K562 (cell line): Measurements from ENCODE around the gene KSR2. TPM values are rescaled to one million over a fixed set of nuclear protein-coding genes. Genes with fewer than 3 reads are reported as not detected.

ENCODE experiments used
- ATAC-seq: fragments of 200-7000 bp; cut with Tn5 transposase; 3 replicates; pipeline ENCODE4 v1.9.1; 2020; ENCODE audit warnings: moderate library complexity
- BruUV-seq: library from RNA; stranded (reverse); fragments of 400-500 nt; replicated peaks from 2 replicates; lab custom pipeline; 2021; lab: Mats Ljungman, UMichigan
- CTCF ChIA-PET: fragments of 300-600 bp; formaldehyde crosslinking; extraction: SDS; loops from one replicate; lab custom pipeline; 2021; ENCODE audit warnings: low intra/inter-chr PET ratio; lab: Yijun Ruan, JAX
- POLR2A ChIA-PET: fragments of 300-600, 350-650 bp; sonication (Branson Sonifier 250); formaldehyde crosslinking; extraction: SDS; loops from one replicate; lab custom pipeline; 2021; ENCODE audit warnings: antibody characterized with exemption, inconsistent platforms; lab: Yijun Ruan, JAX
- DNase-seq, 4 experiments: peaks; one replicate each; pipeline versions ENCODE4 v3.0.0 to v3.0.0-alpha.2; 2011 to 2018; ENCODE audit warnings: low spot score in 3 of 4, mixed read lengths in 3 of 4; ENCODE audit errors: extremely low read depth in 1 of 4
- FAIRE-seq: peaks from 2 replicates; lab custom pipeline; 2011; peaks lifted over from hg19 to GRCh38; lab: Jason Lieb, UNC
- H2AFZ ChIP-seq: 2 replicates; pipeline ENCODE4 v1.6.0; 2011; ENCODE audit warnings: low read depth, low read length, control low read depth, inconsistent platforms
- H3K27ac ChIP-seq: fragments of 200-600 bp; 3 replicates; pipeline ENCODE4 v1.8.0; 2011; ENCODE audit warnings: low read depth, mild to moderate bottlenecking, control low read depth, inconsistent platforms, low read length, moderate library complexity, mixed read lengths; ENCODE audit errors: extremely low read depth
- H3K27me3 ChIP-seq, 2 experiments: fragments of 300-600 bp in 1 of 2; 2 replicates in 1 of 2; 3 replicates in 1 of 2; pipeline versions ENCODE4 v1.6.0 to v1.8.0; 2011; ENCODE audit warnings: inconsistent platforms in 2 of 2, low read length in 2 of 2, mild to moderate bottlenecking in 1 of 2, mixed read lengths in 1 of 2, moderate library complexity in 1 of 2; ENCODE audit not compliant: control insufficient read depth in 2 of 2, insufficient read depth in 2 of 2
- H3K36me3 ChIP-seq: fragments of 300-600 bp; 3 replicates; pipeline ENCODE4 v1.8.0; 2011; ENCODE audit warnings: mild to moderate bottlenecking, low read length, inconsistent platforms; ENCODE audit not compliant: control insufficient read depth, insufficient read depth
- H3K4me1 ChIP-seq, 2 experiments: fragments of 200-600 bp in 1 of 2; replicated peaks in 1 of 2; 2 replicates in 1 of 2; 3 replicates in 1 of 2; pipeline versions ENCODE4 v1.5.1 to v1.8.0; 2011; ENCODE audit warnings: inconsistent platforms in 2 of 2, low read length in 2 of 2, mild to moderate bottlenecking in 1 of 2, mixed read lengths in 1 of 2, moderate library complexity in 1 of 2; ENCODE audit not compliant: control insufficient read depth in 2 of 2, insufficient read depth in 2 of 2
- H3K4me2 ChIP-seq: 2 replicates; pipeline ENCODE4 v1.6.1; 2011; ENCODE audit warnings: low read length, control low read depth, inconsistent platforms, mixed read lengths; ENCODE audit not compliant: insufficient read depth
- H3K4me3 ChIP-seq: fragments of 200-600 bp; sonication (generic), shearing (Covaris generic); 2 replicates; pipeline ENCODE4 v1.5.1; 2016; ENCODE audit warnings: control low read depth, inconsistent platforms
- H3K79me2 ChIP-seq: fragments of 200-600 bp; 3 replicates; pipeline ENCODE4 v1.8.0; 2011; ENCODE audit warnings: low read length, inconsistent platforms; ENCODE audit not compliant: control insufficient read depth, insufficient read depth
- H3K9ac ChIP-seq, 2 experiments: 2 replicates each; pipeline versions ENCODE4 v1.6.0 to v1.6.1; 2011; ENCODE audit warnings: low read depth in 2 of 2, low read length in 2 of 2, control low read depth in 1 of 2, inconsistent platforms in 1 of 2, mild to moderate bottlenecking in 1 of 2, mixed read lengths in 1 of 2; ENCODE audit not compliant: insufficient read depth in 1 of 2
- H3K9me1 ChIP-seq: one replicate; pipeline ENCODE4 v1.6.0; 2011; ENCODE audit warnings: inconsistent platforms, mild to moderate bottlenecking, low read length, moderate library complexity; ENCODE audit not compliant: control insufficient read depth, insufficient read depth
- H3K9me3 ChIP-seq: replicated peaks from 2 replicates; pipeline ENCODE4 v1.5.1; 2011; ENCODE audit warnings: low read depth, low read length, inconsistent platforms; ENCODE audit not compliant: control insufficient read depth, insufficient read depth
- H4K20me1 ChIP-seq: replicated peaks from 2 replicates; pipeline ENCODE4 v1.6.1; 2011; ENCODE audit warnings: low read length, inconsistent platforms, mixed read lengths; ENCODE audit not compliant: control insufficient read depth, insufficient read depth
- BCLAF1 ChIP-seq, 2 experiments: fragments of 450-650 bp in 1 of 2; IDR thresholded peaks; 2 replicates each; pipeline ENCODE4 v1.6.1; 2011 to 2017; ENCODE audit warnings: low read depth in 2 of 2, antibody characterized with exemption in 1 of 2, borderline replicate concordance in 1 of 2, low read length in 1 of 2, mild to moderate bottlenecking in 1 of 2, mixed read lengths in 1 of 2; ENCODE audit not compliant: control insufficient read depth in 1 of 2
- CAMTA2 ChIP-seq: fragments of 250-450 bp; sonication (Bioruptor Pico); conservative IDR thresholded peaks from 2 replicates; pipeline ENCODE4 v1.5.1; 2022
- CBX1 ChIP-seq: sonication (generic); IDR thresholded peaks from 2 replicates; pipeline ENCODE4 v1.6.1; 2016; ENCODE audit warnings: antibody characterized with exemption, low read depth, mild to moderate bottlenecking
- EHMT2 ChIP-seq: fragments of 450-650 bp; IDR thresholded peaks from 2 replicates; pipeline ENCODE4 v1.6.1; 2018; ENCODE audit warnings: antibody characterized with exemption
- EP400 ChIP-seq: fragments of 450-650 bp; IDR thresholded peaks from 2 replicates; pipeline ENCODE4 v1.6.1; 2017; ENCODE audit warnings: antibody characterized with exemption, mild to moderate bottlenecking, moderate library complexity
- EZH2 ChIP-seq: IDR thresholded peaks from 2 replicates; pipeline ENCODE4 v1.6.1; 2012; ENCODE audit warnings: low read depth, mild to moderate bottlenecking, inconsistent platforms, low read length, borderline replicate concordance
- HNRNPH1 ChIP-seq: fragments of 200-400 bp; formaldehyde crosslinking; optimal IDR thresholded peaks from 2 replicates; pipeline ENCODE3; 2017; ENCODE audit warnings: low read depth, mild to moderate bottlenecking, low read length, moderate library complexity
- NCOA4 ChIP-seq: fragments of 450-650 bp; IDR thresholded peaks from 2 replicates; pipeline ENCODE4 v1.6.1; 2018; ENCODE audit warnings: mild to moderate bottlenecking; ENCODE audit not compliant: partially characterized antibody
- NONO ChIP-seq, 2 experiments: fragments of 200-400 bp in 1 of 2; fragments of 450-650 bp in 1 of 2; formaldehyde crosslinking in 1 of 2; IDR thresholded peaks; 2 replicates each; pipeline ENCODE4 v1.6.1; 2017; ENCODE audit warnings: low read depth in 2 of 2, mild to moderate bottlenecking in 2 of 2, moderate library complexity in 2 of 2, low read length in 1 of 2
- RBFOX2 ChIP-seq: fragments of 200-400 bp; formaldehyde crosslinking; IDR thresholded peaks from 2 replicates; pipeline ENCODE4 v1.6.1; 2017; ENCODE audit warnings: low read depth, mild to moderate bottlenecking, low read length, moderate library complexity
- SMAD4 ChIP-seq: fragments of 250-450 bp; sonication (Bioruptor Pico); conservative IDR thresholded peaks from 2 replicates; pipeline ENCODE4 v1.8.0; 2021; ENCODE audit warnings: inconsistent platforms, mild to moderate bottlenecking, moderate library complexity
- ZNF224 ChIP-seq: sonication (generic); formaldehyde crosslinking; IDR thresholded peaks from 2 replicates; pipeline ENCODE4 v1.8.0; 2022; ENCODE audit warnings: mild to moderate bottlenecking, missing genetic modification reagents
- WGBS: fragments of 100-300 bp; shearing (Covaris generic); methylation state at CpG from one replicate; pipeline ENCODE4 v1.1.6; 2016; ENCODE audit warnings: low coverage, mixed read lengths; ENCODE audit not compliant: insufficient coverage; ENCODE audit errors: missing lambda C conversion rate; 5-methylcytosine and 5-hydroxymethylcytosine counted together
- in situ Hi-C: fragments of 300-500 bp; cut with MboI; formaldehyde crosslinking; loops from 4 replicates; pipeline ENCODE4 v1.15.0; 2018; ENCODE audit warnings: inconsistent platforms, mixed read lengths
- intact Hi-C: fragments of 100-400 bp; cut with micrococcal nuclease; formaldehyde crosslinking; loops from 2 replicates; pipeline ENCODE4 v1.14.2; 2022
- polyA plus RNA-seq, 8 experiments: library from polyadenylated mRNA; depleted of rRNA in 4 of 8; stranded (reverse) in 5 of 8; unstranded in 3 of 8; fragments of >200 nt; fragmentation: Nextera tagmentation in 2 of 8; fragmentation: Illumina TruSeq in 1 of 8; extraction: Ambion mirVana in 2 of 8; extraction: Trizol in 1 of 8; gene quantifications; 2 replicates each; pipeline versions ENCODE4 v1.2.1 to v1.2.3, GENCODE V29; 2011 to 2014; ENCODE audit warnings: inconsistent platforms in 1 of 8, missing spikeins in 1 of 8
- total RNA-seq, 7 experiments: library from RNA; depleted of rRNA in 6 of 7; stranded (reverse); fragments of >200 nt in 6 of 7; fragmentation: Illumina TruSeq in 2 of 7; extraction: Trizol in 2 of 7; gene quantifications; 2 replicates each; pipeline versions ENCODE4 v1.2.1 to v1.2.3, GENCODE V29; 2011 to 2021; ENCODE audit warnings: low replicate concordance in 1 of 7
- TF ChIP-seq, protein P1 (sequence below): sonication (generic); formaldehyde crosslinking; IDR thresholded peaks from 2 replicates; pipeline ENCODE4 v1.8.1; 2023; ENCODE audit warnings: missing genetic modification reagents, mild to moderate bottlenecking, borderline replicate concordance
- TF ChIP-seq, protein P2 (sequence below): sonication (generic); formaldehyde crosslinking; IDR thresholded peaks from 2 replicates; pipeline ENCODE4 v1.8.1; 2022; ENCODE audit warnings: missing genetic modification reagents

Gene KSR2
- total and polyA plus RNA-seq, 9 of the 15 experiments (the other 6 are each of a cell fraction or from before 2014, with no cell fraction given) = not detected

DNA sequence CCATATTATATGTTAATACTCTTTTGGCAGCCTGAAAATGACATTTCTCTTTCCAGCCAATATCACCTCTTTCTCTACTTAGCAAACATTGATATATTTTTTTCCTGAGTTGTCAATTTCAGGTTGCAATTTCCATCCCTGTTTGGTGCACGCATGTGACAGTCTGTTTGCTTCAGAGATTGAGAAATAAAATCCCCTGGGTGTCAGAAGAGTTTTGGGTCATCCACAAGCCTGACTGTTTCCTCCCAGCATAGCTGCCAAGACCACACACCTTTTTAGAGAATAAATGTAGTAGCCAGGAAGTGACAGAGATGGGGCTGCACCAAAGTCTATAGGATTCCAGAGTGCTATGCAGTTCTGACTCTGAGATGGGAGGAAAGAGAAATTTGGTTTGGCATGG is 462.5 kb downstream of the KSR2 start:
- Histone ChIP-seq H3K27me3 (no peaks in the 10 kb centered on the region), H4K20me1 (no peaks in the 10 kb centered on the region), H3K4me3 (no peak overlapping the region), H3K9ac (no peak overlapping the region), H2AFZ (no peak overlapping the region), H3K4me2 (no peak overlapping the region), H3K79me2 (no peaks in the 10 kb centered on the region), H3K4me1 (no peaks in the 10 kb centered on the region), H3K9me3 (no peaks in the 10 kb centered on the region), H3K27ac (no peak overlapping the region), H3K36me3 (no peaks in the 10 kb centered on the region), H3K9me1 (peaks cover 3% of the 10 kb centered on the region)
- no TSS peak for BruUV-seq
- CTCF ChIA-PET = no interaction called here
- intact Hi-C loops (no loop called here), in situ Hi-C loops (no loop called here)
- DNase-seq = no peak
- no peak for FAIRE-seq
- no peak for ATAC-seq
- POLR2A ChIA-PET = interaction anchor here (0.7 to 1.4 kb wide), 2 partner anchors 9 to 290 kb away, joined by 3 read pairs; no protein-coding TSS in a partner anchor
- 0% methylated on average over 1 of the region's 1 CpG for WGBS
- TF ChIP-seq SMAD4 (CRISPR knock-in tag) (no peak), CBX1 (no peak), RBFOX2 (no peak), NCOA4 (no peak), BCLAF1 (IDR thresholded peaks at IDR 0.05; ENCODE audit: borderline replicate concordance in 1 of 2, control insufficient read depth in 1 of 2, low read depth in 2 of 2, low read length in 1 of 2) (no peak), ZNF224 (CRISPR knock-in tag) (no peak), EHMT2 (no peak), EP400 (no peak), EZH2 (no peak), NONO (IDR thresholded peaks at IDR 0.05; ENCODE audit: low read depth in 2 of 2, low read length in 1 of 2) (no peak), HNRNPH1 (no peak), CAMTA2 (CRISPR knock-in tag) (no peak)
- TF ChIP-seq, protein P1, sequence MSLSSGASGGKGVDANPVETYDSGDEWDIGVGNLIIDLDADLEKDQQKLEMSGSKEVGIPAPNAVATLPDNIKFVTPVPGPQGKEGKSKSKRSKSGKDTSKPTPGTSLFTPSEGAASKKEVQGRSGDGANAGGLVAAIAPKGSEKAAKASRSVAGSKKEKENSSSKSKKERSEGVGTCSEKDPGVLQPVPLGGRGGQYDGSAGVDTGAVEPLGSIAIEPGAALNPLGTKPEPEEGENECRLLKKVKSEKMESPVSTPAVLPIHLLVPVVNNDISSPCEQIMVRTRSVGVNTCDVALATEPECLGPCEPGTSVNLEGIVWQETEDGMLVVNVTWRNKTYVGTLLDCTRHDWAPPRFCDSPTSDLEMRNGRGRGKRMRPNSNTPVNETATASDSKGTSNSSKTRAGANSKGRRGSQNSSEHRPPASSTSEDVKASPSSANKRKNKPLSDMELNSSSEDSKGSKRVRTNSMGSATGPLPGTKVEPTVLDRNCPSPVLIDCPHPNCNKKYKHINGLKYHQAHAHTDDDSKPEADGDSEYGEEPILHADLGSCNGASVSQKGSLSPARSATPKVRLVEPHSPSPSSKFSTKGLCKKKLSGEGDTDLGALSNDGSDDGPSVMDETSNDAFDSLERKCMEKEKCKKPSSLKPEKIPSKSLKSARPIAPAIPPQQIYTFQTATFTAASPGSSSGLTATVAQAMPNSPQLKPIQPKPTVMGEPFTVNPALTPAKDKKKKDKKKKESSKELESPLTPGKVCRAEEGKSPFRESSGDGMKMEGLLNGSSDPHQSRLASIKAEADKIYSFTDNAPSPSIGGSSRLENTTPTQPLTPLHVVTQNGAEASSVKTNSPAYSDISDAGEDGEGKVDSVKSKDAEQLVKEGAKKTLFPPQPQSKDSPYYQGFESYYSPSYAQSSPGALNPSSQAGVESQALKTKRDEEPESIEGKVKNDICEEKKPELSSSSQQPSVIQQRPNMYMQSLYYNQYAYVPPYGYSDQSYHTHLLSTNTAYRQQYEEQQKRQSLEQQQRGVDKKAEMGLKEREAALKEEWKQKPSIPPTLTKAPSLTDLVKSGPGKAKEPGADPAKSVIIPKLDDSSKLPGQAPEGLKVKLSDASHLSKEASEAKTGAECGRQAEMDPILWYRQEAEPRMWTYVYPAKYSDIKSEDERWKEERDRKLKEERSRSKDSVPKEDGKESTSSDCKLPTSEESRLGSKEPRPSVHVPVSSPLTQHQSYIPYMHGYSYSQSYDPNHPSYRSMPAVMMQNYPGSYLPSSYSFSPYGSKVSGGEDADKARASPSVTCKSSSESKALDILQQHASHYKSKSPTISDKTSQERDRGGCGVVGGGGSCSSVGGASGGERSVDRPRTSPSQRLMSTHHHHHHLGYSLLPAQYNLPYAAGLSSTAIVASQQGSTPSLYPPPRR (CRISPR knock-in tag) = no peak
- TF ChIP-seq, protein P2, sequence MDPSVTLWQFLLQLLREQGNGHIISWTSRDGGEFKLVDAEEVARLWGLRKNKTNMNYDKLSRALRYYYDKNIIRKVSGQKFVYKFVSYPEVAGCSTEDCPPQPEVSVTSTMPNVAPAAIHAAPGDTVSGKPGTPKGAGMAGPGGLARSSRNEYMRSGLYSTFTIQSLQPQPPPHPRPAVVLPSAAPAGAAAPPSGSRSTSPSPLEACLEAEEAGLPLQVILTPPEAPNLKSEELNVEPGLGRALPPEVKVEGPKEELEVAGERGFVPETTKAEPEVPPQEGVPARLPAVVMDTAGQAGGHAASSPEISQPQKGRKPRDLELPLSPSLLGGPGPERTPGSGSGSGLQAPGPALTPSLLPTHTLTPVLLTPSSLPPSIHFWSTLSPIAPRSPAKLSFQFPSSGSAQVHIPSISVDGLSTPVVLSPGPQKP (CRISPR knock-in tag) = no peak
